NCI-H1436 treated with DMSO at 0.1 percent for 48 hours (cell line): ENCODE data around the gene FAM177B.

Experiments used
- DNase-seq: peaks from one replicate; lab custom pipeline; 2025; lab: John Stamatoyannopoulos, UW

FAM177B gene

DNA sequence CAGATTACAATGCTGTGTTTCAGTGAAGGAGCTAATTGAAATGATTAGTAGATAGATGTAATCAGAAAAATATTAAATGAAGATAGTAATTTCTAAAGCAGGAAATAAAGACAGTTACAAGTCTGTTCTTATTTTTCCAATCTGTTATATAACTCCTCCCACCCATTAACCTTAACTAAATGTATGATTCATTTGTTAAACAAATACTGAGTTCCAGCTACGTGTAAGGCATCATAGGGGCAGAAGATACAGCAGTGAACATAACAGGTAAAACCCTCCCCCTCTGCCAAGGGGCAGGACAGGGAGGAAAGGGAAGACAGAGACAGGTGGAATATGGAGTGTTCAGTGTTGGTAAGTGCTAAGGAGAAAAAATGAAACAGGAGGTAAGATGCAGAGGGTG lies at the start of gene FAM177B:
Gene FAM177B (plus strand): TSS at position 231 of the 400 bp plus-strand sequence. CDS start 9,344 bp downstream, outside the sequence.
- DNase-seq: no peak

DNA sequence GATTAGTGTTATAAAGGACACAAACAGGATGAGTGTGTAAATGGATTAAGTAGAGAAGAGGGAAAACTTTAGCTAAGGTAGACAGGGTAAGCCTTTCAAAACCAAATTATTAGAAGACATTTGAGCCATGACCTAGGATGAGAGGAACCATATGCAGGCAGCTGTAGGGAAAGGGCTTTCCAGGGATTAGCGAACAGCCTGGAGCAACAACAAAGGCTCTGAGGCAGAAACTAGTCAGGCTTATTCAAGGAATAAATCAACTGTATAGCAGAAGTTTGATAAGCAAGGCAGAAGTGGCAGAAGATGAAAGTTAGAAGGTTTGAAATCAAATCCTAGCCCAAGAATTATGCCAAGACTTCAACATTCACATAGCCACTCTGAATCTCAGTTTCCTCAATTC lies 46.0 kb upstream of the FAM177B start:
- no peak for DNase-seq

DNA sequence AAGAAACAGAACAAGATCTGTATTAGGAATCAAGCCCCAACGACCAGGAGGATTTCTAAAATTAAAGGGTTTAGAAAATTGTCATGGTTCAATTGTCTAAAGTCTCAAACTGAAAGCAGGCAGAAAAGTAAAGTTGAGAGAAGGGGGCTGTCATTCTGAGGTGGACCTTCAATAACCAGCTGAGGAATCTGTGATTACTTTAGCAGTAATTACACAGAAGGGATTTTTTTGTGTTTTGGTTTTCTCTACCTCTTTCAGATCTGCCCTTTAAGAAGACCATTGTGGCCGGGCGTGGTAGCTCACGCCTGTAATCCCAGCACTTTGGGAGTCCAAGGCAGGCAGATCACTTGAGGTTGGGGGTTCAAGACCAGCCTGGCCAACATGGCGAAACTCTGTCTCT lies 42.1 kb upstream of the FAM177B start:
- DNase-seq: no peak

DNA sequence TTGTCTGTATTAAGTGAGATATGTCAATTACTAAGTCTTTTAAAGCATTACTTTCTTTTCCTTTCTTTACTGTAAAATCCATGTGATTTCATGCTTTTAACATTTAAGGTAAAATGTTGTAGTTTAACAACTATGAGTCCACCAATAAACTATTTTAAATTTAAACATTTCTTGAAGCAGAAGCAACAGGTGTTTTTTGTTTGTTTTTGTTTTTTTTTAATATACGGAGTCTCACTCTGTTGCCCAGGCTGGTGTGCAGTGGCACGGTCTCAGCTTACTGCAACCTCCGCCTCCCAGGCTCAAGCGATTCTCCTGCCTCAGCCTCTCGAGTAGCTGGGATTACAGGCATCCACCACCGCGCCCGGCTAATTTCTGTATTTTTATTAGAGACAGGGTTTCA lies 40.3 kb upstream of the FAM177B start:
- no peak for DNase-seq

DNA sequence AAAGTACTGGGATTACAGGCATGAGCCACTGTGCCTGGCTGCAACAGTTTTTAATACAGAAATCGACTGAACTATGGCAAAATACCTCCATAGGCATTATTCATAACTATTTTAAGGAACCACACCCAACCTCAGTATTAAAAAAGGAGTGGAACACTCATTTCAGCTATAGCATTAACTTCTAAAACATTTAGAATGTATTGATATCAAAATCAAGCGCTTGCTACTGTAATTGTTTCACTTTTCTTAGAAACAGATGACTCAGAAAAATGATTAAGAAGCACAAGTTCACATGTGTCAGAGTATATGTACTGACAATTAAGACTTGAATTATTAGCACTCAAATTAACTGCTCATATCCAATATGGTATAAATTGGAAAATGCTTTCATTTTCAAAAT lies 39.8 kb upstream of the FAM177B start:
- no peak for DNase-seq

DNA sequence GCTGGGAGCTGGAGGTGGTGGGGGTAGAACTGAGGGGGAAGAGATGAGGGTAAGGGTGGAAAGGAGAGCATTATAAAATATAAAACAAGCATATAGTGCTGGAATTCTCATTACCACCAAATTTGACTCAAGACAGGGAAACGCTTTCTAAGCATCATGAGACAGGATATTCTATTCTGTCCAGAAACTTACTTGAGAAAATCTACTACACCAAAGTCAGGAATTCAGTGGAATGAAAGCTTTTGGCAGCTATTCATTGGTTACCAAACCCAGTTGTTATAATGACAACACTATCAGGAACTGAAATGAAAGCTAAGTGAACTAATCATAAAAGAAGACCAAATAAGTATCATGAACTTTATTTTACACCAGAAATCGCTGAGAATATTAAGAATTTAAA lies 39.2 kb upstream of the FAM177B start:
- no peak for DNase-seq

DNA sequence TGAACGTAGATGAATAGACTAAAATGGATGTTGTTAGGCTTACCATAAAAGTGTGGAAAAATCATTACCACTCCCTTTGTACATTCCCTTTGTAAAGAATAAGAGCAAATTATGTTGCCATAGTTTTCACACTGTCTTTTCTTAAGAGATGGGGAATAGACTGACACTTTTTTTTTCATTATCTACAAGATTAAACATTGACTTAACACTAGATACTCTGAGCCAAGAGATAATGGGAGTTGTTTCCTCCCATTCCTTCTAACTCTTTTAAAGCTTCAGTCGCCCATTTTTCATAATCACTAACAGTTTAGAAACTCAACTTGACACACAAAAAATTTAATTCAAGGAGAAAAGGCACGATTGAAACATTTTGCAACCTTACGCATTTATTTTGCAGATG lies 34.8 kb upstream of the FAM177B start:
- no peak for DNase-seq

DNA sequence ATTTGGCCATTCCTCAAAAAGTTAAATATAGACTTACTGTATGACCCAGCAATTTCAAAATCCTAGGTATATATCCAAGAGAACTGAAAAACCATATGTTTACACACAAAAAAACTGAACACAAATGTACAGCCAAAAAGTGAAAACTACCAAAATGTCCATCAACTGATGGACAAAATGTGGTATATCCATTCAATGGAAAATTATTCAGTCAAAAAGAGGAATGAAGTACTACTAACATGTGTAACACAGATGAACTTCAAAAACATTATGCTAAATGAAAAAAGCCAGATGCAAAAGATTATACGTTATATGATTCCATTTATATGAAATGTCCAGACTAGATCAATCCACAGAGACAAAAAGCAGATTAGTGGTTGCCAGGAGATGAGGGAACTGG lies 32.7 kb upstream of the FAM177B start:
- DNase-seq: no peak

DNA sequence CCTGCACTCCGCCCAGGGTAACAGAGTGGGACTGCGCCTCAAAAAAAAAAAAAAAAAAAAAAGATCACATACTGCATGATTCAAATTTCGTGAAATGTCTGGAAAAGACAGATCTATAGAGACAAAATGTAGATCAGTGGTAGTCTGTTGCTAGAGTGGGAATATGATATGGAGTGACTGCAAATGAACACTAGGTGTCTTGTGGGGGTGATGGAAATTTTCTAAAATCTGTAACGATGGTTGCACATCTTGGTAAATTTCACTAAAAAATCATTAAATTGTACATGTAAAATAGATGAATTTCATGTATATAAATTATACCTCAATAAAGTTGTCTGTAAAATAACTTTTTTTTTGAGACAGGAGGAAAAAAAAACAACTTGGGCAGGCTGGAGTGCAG lies 30.2 kb upstream of the FAM177B start:
- no peak for DNase-seq

DNA sequence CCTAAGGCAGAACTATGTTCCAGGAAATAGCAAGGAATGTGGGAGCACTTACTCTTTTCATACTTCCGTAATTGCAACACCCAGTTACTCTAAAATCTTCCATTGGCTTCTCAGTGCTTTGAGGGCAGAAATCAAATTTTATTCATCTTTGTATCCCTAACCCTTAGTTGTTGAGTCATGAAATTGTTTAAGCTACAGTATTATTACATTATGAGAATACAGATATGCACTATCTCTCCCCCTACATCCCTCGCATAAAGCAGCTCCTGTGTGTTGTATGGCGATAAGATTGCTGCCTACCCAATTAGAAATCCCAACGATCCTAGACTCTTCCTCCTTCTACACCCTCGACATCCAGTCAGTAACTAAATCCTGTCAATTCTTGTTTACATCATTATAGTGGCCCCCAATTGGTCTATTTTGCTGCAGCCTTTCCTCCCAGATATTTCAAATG lies 27.3 kb upstream of the FAM177B start:
- no peak for DNase-seq

DNA sequence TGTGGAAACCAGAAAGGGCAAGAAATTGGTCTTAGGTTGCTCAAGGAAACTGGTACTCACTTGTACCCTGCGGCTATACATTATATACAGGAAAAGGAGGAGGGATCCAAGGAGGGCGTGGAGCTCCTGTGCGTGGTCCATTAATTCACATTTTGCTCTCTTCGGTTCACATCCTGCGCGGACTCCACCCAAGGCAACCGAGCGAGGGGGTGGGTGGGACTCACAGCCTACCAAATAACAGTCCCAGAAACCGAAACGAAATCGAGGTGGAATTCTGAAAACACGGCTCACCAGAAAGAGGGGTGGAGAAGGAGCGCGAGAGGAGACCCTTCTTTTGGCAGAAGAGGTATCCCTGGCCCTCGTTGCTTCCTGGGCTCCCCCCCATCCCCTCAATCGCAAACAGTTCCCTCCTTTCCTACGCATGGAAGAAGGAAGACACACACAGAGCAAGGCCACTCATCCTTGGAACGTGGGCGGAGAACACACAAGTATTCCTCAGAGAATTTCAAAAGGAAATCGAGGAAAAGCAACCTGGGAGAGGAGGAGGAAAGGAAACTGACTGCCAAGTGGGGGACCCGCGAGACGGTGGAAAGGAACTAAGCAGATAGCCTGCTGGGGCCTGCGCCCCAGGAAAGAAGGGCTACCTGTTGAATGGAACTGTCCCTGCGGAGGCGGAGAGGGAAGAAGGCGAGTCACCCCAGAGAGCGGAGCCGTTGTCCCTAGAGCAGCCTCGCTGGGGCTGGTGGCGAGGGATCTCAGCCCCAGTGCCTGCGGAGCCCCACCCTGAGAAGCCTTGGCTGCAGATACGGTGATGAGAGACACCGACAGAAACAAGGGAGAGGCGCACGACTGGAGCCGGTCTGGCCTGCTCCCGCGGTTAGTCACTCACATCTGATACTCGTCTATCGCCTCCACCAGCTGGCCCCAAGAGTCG lies 25.4 kb upstream of the FAM177B start:
- no peak for DNase-seq

DNA sequence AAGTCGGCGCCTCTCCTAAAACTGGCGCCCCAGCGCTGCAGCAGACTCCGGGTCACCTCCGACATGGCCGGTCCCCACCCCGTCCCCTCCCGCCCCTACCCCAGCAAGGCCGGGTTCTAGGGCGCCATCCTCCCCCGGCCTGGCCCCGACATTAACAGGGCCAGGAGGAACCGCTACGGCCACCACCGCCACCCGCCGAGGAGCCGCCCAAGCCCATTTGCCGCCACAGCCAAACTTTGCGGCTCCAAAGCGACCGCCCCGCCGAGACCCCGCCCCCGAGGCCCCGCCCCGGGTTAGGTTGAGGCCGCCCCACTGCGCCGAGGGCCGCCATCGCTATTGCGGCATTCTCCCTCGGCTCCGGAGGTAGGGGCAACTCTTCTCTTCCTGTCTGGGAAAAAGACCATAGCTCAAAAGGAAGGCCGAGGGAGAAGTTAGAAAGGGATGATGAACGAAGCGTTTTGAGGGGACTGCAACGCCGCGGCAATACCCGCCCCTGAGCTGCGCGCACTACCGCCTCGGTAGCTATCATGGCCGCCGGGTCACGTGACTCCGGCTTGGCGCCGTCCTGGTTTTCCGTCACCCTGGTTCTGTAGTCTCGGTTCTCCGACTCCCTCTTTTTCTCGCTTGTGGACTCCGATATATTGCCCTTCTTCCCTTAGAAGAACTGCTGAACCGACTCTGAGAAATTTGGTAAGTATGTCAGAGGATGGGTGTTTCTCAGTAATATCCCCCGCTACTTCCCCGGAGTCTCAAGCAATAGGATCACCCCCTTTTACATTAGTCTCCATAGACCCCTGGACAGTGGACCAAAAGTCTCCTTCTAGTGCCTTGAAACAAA lies 24.5 kb upstream of the FAM177B start, which contains the start of the genes AIDA and BROX:
Gene AIDA (minus strand): TSS at position 239 of the 838 bp plus-strand sequence. CDS start 174 bp downstream, at position 65.
Gene BROX (plus strand): TSS at position 312 of the 838 bp plus-strand sequence. CDS start 3,136 bp downstream, outside the sequence.
- DNase-seq: peak; percentile 74

DNA sequence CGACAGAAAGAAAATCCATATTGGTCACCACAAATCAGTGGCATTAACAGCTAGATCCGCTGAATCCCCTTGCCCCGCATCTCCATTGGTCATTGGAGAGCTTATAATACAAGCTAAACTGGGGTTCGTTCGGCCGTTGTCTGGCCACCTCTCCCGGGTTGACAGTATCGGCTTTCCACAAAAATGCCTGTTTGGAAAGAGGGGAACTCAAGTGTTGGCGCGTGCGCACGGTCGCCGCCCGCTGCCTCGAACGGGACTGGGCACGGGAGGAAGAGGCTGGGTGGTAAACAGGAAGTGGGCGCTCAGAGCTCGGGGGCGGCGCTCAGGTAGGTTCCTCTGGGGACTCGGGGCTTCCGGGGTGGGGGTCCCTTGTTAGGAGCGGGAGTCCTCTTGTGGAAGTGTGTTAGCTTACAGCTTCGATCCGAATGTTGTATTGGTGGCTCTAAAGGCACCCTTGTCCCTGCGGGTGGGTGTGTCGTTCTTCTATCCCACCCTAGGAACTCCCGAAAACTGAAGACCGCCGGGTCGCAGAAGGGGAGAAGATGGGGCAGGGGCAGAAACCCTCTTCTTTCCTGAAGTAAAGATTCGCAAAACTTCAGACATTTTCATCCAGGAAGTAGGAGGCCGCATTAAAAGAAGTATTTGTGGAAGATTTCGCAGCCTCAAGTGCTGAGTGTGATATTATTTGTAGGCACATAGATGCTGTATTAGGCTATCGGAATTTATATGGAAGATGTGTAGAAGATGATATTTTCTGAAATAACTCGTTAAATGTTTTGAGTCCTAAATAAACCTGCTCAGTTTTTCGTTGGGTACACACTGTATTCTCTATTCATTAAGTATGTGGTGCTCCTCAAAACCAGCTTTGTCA lies 23.7 kb upstream of the FAM177B start:
- DNase-seq: peak; percentile 93

DNA sequence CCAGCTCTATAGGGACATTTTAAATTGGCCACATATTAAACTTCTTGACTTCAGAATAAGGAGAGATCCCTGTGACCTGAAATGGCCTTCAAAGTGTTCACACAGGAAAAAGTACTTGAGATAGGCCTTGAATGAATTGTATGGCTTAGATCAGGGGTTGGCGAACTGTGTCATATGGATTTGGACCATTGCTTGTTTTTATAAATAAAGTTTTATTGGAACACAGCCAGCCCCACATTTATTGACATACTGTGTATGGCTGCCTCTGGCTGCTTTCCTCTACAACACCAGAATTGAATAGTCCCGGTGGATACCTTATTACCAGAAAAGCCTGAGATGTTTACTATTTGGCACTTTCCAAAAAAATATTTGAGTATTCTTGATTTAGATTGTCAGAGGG lies 20.6 kb upstream of the FAM177B start:
- DNase-seq: no peak

DNA sequence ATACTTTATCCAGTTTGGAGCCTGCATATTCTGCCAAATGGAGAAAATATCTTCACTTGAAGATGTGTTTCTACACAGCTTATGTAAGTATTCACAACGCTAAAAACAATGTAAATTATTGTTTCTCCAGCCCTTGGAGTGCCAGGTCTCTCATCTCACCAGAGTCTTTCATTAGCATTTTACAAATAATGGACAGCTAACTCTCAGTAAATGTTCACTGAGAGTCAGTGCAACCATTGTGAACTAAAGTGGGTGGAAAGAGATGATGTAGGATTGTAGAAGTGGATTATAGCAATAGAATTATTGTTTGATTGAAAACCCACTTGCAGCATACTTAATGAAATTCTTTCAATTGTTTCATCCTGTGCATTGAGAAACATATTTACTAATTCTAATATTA lies 8.3 kb upstream of the FAM177B start:
- DNase-seq: no peak

DNA sequence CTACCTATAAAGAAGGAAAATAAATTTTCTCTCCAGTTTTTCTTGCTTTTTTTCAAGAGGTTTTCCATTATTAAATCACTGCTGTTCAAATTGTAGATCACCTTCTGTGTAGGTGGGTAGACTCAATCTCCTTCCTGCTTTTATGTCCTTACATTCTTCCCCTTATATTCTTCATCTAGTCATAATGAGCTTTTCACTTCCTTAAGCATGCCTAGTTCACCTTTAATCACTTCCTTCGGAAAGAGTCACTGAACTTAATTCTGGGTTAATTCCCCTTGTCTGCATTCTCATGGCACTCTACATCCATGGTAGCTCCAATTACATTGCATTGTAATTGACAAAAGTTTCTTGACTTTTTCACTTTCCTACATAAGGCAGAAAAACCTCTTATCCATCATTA lies 6.1 kb upstream of the FAM177B start:
- no peak for DNase-seq

DNA sequence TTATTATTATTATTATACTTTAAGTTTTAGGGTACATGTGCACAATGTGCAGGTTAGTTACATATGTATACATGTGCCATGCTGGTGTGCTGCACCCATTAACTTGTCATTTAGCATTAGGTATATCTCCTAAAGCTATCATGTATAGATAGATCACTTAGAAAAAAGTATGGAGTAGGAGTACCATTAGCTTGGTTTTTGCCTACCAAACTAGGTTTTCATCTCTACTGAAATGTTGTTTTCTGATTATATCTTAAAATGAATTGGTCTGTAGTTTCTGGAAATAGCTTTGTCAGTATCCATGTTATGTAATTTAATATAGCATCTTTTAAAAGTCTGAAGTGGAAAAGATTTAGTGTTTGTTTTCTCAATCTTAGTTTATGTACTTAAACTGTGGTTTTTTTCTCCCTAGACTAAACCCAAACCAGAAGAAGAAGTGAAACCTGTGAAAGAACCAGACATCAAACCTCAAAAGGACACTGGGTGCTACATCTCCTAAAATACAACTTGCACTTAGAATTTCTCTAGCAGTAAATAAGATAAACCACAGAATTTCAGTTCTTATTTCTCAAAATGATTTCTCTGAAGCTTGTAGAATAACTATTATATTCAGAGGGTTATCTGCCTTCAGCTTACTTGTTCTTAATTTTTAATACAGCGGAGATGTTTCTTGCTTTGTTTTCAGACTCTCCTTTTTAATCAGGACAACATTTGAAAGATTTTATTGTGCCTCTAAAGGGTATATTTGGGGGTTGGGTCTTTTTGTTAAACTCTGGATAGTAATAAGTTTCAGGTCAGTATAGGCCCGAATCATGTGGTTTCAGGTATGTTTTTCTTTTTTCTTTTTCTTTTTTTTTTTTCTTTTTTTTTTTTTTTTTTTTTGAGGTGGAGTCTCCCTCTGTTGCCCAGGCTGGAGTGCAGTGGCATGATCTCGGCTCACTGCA lies 4.5 kb upstream of the FAM177B start:
- no peak for DNase-seq

DNA sequence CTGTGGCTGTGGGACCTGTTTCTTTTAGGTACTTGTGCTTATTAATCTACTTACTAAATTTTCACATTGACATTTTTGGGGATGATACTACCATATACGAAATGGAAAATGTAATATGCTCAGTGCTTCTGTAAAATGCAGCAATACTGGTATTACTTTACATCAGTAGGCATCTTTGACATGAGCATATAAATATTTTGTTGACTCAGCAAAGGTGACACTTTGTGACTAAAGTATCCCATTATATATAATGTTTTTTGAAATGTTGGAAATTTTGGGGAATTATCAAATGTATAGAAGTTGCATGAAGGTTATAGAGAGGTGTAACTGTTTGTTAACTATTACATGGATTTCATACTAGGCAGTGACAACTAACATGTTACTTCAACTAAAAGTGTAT lies 2.3 kb upstream of the FAM177B start:
- no peak for DNase-seq

DNA sequence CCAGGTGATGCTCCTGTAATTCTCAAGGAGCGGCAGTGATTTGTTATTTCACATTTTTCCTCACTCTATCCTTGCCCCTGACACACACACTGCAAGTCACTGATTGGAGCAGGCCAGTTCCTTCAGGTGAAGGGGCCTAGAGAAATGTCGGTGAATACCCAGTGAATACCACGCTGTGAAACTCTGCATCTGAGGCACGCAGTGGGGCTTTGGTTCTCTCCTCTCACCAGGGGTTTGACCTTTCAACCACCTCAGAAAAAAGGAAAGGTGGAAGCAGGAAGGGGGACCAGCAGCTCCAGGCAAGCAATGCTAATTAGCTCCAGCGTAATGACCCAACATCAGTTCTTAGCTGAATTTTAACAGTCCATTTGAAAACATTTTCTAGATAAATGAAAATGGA lies 532 bp upstream of the FAM177B start:
- DNase-seq: no peak

DNA sequence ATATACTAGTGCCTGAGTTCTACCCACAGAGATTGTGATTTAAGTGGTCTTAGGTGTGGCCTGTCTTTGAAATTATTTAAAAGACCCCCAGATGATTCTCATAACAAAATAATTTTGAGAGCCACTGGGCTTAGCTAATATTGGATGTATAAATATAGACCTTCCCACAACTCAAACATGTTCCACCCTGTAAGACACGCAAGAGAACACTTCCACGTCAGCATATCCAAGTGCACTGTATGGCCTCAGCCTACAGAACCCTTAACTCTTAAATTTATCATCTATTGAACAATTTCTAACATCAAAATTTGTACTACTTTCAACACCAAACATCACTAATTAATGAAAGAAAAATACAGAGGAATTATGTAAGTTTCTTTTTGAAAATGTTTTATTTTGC lies 2.5 kb downstream of the FAM177B start:
- no peak for DNase-seq

DNA sequence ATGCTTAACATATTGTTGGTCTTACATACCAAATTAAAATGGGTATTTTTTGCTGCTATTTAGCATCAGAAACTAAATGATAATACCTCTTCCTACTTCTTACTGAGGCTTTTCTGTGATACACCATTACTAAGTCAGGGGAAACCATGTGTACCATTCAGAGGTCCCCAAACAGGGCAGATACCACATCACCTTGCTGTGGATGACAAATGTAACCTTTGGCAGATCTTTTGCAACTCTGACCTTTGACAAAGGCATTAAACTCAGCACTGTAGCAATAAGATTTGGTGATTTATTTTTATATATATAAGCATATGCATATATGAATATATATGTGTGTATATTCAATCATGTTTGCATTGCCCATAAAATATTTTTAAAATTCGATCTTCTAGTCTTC lies 2.9 kb downstream of the FAM177B start:
- DNase-seq: no peak
